HG03196 (cell line): Measurements from ENCODE around the gene PRR23C.
"Not testable (repeated sequence)": the region's sequence is repeated elsewhere in the genome, so short reads cannot be mapped to it uniquely, and the experiment has no call there.

Source experiments
- ATAC-seq: cut with Tn5 transposase; IDR thresholded peaks from one replicate; pipeline ENCODE4 v1.9.1; 2021; ENCODE audit not compliant: unreplicated experiment

PRR23C gene

DNA sequence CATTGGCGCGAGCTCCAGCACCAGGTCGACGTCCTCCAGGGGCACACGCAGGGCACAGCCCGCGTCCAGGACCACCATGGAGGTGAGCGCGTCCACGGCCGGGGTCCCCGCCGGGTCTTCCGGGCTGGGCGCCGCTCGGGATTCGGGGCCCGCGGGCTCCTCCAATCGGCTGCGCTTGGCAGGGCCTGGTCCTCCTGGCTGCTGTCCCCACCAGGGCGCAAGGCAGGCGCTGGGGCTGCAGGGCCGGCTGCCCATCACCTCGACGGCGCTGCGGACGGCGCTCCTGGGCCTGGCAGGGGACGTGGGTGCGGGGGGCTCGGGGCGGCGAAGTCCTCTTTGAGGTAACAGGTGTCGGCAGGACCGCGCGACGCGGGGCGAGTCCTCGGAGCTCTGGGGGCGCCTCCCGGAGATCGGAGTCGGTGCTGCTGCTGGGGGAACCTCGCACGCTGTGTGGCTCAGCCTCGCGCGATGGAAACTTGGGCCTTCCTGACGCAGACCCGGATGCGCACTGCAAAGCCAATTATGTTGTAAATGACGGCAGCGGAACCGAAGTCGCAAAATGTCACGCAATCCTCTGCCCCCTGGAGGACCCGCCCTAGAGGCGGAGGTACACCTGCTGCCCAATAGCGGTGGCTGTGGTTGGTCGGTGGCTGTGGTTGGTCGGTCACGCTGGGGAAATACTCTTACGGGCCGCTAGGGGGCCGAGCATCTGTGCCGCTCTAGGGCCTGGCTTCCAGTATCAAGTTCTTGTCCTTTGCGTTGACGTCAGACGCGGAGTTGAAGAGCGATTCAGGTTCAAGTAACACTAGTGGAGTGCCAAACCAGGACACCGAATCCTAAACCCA lies at the start of gene PRR23C:
PRR23C (minus strand) TSS at position 527 of the 845 bp plus-strand sequence; CDS start at position 255, 272 bp downstream.
- no peak for ATAC-seq

DNA sequence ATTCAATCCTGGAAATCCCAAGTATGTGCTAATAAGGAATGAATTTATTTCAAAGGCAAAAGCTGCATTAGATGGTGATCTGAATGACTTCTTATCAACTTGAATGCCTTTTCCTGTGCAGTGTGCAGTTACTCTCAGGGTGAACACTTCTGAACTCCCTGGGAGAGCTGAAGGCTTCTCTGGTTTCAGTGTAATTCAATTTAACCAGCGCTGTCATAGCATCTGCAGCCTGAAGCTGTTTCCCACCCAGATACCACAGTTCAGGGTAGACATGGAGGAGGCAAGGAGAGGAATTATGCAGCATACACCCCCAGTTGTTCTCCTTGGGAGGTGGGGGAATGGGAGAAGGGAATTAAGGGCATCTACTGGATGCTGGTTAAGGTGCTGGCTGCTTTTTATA lies 49.1 kb upstream of the PRR23C start:
- no peak for ATAC-seq

DNA sequence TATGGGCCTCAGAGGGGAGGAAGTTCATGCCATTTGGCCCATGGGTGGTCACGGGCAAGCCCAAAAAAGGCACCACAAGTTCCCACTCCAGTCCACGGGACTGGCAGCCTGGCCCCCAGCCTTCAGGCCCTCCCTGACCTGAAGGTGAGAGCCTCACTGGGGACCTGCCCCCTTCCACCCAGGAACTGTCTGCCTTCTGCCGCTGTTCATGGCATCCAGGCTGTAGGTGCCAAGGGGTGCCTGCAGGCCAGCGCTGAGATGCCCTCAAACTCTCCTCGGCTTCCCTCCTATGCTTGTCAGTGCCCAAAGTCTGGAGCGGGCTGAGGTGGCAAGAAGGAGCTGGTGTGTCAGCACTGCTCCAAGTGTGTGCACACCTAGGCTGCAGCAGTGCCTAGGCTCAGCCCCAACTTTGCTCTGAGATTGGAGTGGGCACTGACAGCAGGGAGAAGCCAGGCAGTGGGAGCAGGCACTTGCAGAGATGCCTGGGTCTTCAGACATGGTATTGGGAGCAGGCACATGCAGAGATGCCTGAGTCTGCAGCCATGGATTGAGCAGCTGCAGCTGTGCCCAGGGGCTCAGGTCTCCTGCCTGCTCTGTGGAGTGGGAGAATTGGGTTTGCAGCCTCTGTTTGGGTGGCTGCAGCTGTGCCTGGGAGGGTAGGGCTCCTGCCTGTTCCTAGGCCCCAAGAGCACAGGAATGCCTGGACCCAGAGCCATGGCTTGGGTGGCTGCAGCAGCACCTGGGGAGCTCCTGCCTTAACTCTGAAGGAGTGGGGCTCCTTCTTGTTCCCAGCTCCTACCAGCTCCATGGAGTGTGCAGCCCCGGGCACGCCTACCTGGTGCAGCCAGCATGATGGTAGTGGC lies 44.0 kb upstream of the PRR23C start:
- ATAC-seq: no peak

DNA sequence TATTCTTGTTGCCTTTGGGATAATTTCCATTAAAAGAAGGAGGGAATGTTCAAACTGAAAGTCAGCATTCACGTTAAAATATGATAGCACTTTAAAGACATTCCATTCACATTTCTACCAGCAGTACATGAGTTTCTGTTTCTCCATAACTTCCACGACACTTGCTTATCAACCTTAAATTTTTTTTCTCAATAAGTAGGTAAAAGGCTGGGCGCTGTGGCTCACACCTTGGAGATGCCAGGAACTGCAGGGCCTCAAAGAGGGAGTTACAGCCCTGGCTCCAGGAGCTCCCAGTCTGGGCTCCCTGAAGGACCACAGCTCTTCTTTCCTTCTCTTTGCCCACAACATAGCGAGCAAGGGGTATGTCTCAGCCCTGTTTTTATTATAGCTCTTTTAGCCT lies 42.9 kb upstream of the PRR23C start:
- ATAC-seq: no peak

DNA sequence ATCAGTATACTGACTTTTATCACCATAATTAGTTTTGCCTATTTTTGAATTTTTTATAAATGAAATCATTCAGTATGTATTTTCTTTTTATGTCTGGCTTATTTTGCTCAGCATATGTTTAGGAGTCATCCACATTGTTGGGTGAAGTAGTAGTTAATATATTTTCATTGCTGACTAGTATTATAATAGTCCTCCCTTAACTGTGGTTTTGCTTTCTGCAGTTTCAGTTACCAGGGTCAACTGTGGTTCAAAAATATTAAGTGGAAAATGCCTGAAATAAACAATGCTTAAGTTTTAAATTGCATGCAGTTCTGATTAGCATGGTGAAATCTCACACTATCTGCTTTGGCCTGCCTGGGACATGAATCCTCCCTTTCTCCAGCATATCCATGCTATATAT lies 39.5 kb upstream of the PRR23C start:
- no peak for ATAC-seq

DNA sequence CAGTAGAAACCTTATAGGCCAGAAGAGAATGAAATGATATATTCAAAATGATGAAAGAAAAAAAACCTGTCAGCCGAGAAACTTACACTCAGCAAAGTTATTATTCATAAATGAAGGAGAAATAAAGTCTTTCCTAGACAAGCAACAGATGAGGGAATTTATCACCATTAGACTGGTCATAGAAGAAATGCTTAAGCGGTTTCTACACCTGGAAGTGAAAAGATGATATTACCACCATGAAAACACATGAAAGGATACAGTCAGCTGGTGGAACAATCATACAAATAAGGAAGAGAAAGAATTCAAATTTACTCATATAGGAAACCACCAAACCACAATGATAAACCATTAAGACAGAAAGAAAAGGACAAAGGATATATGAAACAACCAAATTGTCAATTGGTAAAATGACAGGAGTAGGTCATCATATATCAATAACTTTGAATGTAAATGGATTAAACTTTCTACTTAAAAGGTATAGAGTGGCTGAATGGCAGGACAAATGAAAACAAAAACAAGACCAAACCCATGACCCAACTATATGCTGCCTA lies 29.9 kb upstream of the PRR23C start:
- ATAC-seq: no peak

DNA sequence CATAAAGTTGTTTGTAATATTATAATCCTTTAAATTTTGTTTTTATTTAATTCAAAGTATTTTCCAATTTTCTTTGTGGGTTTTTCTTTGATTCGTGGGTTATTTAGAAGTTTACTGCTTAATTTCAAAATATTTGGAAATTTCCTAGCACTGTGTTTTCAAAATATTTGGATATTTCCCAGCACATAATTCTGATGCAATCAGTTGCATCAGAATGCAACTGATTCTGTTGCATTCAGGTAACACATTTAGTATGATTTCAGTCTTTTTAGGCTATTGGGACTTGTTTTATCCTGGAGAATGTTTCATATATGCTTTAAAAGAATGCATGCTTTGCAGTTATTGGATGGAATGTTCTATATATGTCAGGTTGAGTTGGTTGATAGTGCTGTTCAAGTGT lies 18.2 kb upstream of the PRR23C start:
- no peak for ATAC-seq

DNA sequence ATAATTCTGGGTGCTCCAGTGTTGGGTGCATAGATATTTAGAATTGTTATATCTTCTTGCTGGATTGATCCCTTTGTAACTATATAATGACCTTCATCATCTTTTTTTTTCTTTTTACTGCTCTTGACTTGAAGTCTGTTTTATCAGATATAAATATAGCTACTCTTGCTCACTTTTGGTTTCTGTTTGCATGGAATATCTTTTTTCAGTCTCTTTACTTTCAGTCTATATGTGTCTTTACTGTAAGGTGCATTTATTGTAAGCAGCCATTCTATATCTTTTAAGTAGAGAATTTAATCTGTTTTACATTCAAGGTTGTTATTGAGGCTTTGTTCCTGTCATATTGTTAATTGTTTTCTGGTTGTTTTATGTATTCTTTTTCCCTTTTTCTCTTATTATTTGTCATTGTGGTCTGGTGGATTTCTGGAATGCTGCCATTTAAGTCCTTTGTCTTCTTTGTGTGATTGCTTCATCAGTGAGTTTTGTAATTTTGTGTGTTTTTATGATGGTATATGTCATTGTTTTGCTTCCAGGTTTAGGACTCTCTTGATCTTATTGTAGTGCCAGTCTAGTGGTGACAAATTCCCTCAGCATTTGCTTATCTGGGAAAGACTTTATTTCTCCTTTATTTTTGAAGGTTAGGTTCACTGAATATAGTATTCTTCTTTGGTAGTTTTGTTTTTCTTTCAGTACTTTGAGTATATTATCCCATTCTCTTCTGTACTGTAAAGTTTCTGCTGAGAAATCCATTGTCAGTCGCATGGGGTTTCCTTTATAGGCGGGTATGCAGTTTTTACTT lies 8.3 kb upstream of the PRR23C start:
- ATAC-seq: no peak

DNA sequence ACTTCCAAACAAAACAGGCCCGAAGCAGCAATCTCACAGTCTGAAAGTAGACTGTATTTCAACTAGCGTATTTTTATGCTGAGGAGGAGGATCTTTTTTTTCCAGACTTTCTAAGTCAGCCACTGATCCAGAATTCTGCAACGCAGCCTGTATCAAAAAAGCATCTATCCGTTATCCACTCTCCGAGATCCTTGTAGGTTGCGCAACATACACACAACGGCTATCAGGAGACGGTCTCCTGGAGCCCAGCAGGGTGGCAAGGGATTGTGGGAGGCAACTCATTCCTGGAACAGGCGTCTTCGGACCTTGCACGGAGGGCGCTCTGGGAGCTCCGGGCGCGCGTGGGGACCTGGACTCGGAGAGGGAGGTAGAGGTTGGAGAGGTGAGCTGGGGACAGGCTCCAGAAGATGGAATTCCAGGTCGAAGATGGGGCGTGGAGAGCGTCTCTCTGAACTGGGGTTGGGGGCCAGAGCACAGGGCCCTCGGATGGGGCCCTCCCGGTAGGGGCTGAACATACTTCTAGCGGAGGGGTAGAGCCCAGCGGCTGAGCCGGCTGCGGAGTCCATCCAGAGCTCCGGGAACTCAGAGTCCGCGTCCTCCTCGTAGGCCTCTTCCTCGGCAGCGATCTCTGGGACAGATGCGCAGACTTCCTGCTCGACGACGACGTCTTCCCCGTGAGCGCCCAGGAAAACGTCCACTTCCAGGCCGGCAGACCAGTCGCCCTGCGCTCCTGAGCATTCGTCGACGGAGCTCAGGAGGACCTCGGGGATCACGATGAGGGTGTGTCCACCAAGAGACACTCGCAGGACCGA lies 932 bp downstream of the PRR23C start:
- ATAC-seq: no peak

DNA sequence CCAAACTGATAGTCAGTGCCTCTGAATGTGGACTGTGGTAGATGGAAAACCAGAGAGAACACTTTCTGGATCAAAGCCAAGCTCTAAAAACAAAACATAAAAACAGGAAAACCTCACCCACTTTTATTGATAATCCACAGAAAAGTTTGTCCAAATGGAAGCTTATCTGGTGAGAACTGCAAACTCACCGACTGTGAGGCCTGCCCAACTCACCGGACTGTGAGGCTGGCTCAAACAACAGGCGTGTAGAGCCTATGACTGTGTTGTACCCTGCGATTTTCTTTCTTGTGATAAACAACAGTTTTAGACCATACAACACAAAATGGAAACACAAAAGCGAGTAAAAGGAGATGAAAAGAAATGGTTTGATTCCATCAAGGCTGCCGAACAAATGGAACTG lies 7.2 kb downstream of the PRR23C start:
- no peak for ATAC-seq

DNA sequence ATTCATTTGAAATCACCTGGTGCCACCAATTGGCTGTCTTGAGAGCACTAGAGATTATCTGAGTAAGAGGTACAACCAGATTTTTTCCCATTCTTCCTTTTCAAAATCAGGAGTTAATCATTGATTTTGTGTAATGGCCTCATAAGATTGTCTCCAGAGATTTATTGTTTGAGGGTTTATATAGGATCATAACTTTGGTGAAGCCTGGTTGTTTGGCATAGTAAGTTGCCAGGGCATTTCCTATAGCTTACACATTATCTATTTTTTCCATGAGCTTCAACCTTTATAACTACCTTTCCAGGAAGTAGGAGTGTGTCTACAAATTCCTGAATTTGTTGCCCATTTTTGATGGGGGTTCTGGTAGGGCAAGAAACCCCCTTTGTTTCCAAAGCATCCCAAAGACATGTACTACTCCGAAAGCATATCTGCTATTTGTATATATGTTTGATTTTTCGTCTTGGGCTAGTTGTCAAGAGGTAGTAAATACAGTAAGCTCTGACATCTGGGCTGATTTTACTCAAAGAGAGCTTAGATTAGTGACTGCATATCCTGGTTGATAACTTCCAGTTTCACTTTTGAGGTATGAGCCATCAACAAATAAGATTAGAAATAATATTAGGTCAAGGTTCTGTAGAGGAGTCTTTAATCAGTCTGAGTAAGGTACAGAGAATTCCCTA lies 12.2 kb downstream of the PRR23C start:
- no peak for ATAC-seq

DNA sequence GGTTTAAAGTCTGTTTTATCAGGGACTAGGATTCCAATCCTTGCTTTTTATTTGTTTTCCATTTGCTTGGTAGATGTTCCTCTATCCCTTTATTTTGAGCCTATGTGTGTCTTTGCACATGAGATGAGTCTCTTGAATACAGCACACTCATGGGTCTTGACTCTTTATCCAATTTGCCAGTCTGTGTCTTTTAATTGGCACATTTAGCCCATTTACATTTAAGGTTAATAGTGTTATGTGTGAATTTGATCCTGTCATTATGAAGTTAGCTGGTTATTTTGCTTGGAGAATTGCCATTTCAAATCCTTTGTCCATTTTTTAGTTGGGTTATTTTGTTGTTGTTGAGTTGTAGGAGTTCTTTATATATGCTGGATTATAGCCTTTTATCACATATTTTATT lies 14.1 kb downstream of the PRR23C start:
- ATAC-seq: not testable (repeated sequence)

DNA sequence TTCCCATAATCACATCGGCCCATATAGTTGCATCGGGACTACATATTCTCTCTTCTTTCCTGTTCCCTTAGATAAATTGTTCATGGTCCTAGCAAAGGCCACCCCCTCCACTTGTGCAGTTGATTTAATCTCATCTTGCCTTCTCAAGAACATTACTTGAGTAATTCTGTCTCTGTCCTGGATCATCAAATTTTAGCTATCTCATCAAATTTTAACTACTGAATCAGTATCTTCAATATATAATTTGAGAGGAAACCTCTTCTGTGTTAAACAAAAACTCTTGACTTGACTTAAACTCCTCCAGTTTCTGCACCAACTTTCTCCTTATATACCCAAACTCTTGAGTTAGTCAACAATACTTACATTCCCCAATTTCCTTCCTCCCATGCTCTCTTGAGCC lies 19.7 kb downstream of the PRR23C start:
- ATAC-seq: no peak

DNA sequence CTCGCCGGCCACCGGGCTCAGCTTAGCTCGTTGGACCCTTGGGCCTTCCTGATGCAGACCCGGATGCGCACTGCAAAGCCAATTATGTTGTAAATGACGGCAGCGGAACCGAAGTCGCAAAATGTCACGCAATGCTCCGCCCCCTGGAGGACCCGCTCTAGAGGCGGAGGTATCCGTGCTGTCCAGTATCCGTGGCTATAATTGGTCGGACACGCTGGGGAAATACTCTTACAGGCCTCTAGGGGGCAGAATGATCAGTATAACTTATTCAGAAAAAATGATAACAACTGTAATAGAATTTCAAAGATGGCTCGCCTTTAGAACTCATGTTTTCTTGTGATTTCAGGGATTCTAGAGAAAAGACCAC lies 23.8 kb downstream of the PRR23C start, which contains the start of gene PRR23B:
PRR23B (minus strand) TSS at position 59 of the 367 bp plus-strand sequence. CDS start 265 bp downstream, outside the sequence.
- ATAC-seq: no peak

DNA sequence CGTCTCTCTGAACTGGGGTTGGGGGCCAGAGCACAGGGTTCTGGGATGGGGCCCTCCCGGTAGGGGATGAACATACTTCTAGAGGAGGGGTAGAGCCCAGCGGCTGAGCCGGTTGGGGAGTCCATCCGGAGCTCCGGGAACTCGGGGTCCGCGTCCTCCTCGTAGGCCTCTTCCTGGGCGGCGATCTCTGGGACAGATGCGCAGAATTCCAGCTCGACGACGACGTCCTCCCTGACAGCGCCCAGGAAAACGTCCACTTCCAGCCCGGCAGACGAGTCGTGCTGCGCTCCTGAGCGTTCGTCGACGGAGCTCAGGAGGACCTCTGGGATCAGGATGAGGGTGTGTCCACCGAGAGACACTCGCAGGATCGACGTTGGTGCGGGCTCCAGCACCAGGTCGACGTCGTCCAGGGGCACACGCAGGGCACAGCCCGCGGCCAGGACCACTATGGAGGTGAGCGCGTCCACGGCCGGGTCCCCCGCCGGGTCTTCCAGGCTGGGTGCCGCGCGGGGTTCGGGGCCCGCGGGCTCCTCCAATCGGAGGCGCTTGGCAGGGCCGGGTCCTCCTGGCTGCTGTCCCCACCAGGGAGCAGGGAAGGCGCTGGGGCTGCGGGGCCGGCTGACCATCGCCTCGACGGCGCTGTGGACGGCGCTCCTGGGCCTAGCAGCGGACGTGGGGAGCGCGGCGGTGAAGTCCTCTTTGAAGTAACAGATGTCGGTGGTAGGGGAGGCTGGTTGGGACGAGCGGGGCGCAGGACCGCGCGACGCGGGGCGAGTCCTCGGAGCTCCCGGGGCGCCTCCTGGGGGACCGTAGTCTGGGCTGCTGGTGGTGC lies 24.4 kb downstream of the PRR23C start:
- ATAC-seq: no peak

DNA sequence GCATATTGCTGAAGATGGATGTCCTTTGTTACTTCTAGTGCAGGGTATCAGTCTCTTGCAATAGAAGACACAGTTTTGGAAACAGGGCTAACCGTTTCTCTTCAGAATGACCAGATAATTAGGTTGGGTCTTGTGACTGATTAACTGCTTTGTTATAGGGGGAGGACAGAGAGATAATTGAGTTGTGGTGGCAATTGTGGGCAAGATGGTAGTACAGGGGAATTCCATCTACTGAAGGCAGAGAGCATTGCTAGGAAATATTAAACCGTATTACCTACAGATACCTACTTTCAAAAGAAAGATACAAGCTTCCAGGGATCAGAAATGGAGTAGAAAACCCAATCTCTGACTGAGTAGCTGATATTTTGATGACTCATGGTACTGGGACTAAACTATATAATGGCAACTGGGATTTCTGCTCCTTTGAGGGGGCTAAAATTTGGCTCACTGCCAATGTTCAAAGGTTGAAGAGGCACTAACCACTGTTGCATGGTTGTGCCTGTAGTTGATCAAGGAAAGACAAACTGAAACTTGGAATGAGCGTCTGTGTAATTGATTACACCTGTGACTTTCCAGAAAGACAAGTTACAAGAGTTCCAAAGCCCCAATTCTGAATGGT lies 28.2 kb downstream of the PRR23C start:
- no peak for ATAC-seq

DNA sequence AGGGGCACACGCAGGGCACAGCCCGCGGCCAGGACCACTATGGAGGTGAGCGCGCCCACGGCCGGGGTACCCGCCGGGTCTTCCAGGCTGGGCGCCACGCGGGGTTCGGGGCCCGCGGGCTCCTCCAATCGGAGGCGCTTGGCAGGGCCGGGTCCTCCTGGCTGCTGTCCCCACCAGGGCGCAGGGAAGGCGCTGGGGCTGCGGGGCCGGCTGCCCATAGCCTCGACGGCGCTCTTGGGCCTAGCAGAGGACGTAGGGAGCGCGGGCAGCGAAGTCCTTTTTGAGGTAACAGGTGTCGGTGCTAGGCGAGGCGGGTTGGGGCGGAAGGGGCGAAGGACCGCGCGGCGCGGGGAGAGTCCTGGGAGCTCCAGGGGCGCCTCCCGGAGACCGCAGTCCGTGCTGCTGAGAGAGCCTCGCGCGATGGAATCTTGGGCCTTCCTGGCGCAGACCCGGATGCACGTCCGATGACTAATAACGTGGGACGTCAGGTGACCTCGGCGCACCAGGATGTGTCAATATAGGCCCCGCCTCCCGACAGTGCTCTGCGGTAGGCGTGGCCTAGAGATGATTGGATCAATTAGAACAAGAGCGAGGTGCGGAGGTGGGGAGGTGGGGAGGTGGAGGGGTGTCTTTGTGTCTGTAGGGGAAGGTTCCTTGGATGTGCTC lies 38.5 kb downstream of the PRR23C start, which contains the start of gene PRR23A:
PRR23A (minus strand) TSS at position 218 of the 666 bp plus-strand sequence; CDS start at position 218, 0 bp downstream.
- no peak for ATAC-seq
